Progenitor cell of endocrine pancreas (in vitro differentiated cells): ENCODE data around the gene SLC36A2. TPM values are rescaled to one million over a fixed set of nuclear protein-coding genes. Genes with fewer than 3 reads are reported as not detected.

ENCODE experiments used
- DNase-seq: peaks from one replicate; pipeline ENCODE4 v3.0.0; 2021; ENCODE audit warnings: low spot score; ENCODE audit not compliant: unreplicated experiment
- H3K27ac Mint-ChIP-seq: 2 replicates; pipeline ENCODE4 v1.8.0; 2021; ENCODE audit warnings: mild to moderate bottlenecking, moderate library complexity, mixed read lengths
- H3K27me3 Mint-ChIP-seq: 2 replicates; pipeline ENCODE4 v1.8.0; 2021; ENCODE audit warnings: mixed read lengths
- H3K36me3 Mint-ChIP-seq: 2 replicates; pipeline ENCODE4 v1.8.0; 2022; ENCODE audit warnings: mixed read lengths; ENCODE audit not compliant: insufficient read depth
- H3K4me1 Mint-ChIP-seq: 2 replicates; pipeline ENCODE4 v1.8.0; 2021; ENCODE audit warnings: low read depth, mixed read lengths
- H3K4me3 Mint-ChIP-seq: 2 replicates; pipeline ENCODE4 v1.8.0; 2021; ENCODE audit warnings: low read depth, mild to moderate bottlenecking, moderate library complexity, mixed read lengths
- H3K9me3 Mint-ChIP-seq: 2 replicates; pipeline ENCODE4 v1.8.0; 2021; ENCODE audit warnings: low read depth, mixed read lengths
- total RNA-seq: library from RNA; stranded (reverse); gene quantifications from 2 replicates; pipeline ENCODE4 v1.2.1, GENCODE V29; 2021
- TF ChIP-seq, protein P1 (sequence below): fragments of 200-600 bp; sonication (generic); IDR thresholded peaks from one replicate; pipeline ENCODE4 v1.5.0; 2021; ENCODE audit warnings: antibody characterized with exemption, mild to moderate bottlenecking; ENCODE audit not compliant: unreplicated experiment

SLC36A2 gene
- total RNA-seq, 1 donor from 2014 or later = not detected

GRCh38 chr5:151332857-151333256 is 14.5 kb downstream of the SLC36A2 start:
- no peak overlapping the region for H3K27ac Mint-ChIP-seq
- no peaks in the 10 kb centered on the region for H3K4me1 Mint-ChIP-seq
- DNase-seq = no peak
- H3K36me3 Mint-ChIP-seq = no peaks in the 10 kb centered on the region
- TF ChIP-seq, protein P1, sequence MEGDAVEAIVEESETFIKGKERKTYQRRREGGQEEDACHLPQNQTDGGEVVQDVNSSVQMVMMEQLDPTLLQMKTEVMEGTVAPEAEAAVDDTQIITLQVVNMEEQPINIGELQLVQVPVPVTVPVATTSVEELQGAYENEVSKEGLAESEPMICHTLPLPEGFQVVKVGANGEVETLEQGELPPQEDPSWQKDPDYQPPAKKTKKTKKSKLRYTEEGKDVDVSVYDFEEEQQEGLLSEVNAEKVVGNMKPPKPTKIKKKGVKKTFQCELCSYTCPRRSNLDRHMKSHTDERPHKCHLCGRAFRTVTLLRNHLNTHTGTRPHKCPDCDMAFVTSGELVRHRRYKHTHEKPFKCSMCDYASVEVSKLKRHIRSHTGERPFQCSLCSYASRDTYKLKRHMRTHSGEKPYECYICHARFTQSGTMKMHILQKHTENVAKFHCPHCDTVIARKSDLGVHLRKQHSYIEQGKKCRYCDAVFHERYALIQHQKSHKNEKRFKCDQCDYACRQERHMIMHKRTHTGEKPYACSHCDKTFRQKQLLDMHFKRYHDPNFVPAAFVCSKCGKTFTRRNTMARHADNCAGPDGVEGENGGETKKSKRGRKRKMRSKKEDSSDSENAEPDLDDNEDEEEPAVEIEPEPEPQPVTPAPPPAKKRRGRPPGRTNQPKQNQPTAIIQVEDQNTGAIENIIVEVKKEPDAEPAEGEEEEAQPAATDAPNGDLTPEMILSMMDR = no peak
- H3K27me3 Mint-ChIP-seq = no peaks in the 10 kb centered on the region
- no peaks in the 10 kb centered on the region for H3K9me3 Mint-ChIP-seq
- no peak overlapping the region for H3K4me3 Mint-ChIP-seq

DNA sequence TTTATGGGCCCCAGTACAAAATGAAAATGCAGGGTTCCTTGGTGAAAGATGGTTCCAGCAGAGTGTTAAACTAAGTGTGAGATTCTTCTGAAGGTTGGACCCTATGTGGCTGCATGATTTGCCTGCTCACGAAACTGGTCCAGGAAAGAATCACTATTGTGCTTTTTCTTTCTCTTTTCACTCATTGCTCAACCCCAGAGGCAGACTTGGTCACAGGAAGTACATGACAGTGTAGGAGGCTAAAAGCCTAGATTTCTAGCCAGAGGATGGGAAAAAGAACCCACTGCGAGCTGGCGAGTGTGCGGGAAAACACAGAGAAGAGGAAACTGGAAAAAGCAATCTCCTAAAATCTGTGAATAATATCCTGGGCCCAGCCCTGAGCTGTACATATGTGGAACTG is 18.6 kb downstream of the SLC36A2 start:
- TF ChIP-seq, protein P1 = no peak
- Mint-ChIP-seq H3K9me3 (no peaks in the 10 kb centered on the region), H3K27ac (no peak overlapping the region), H3K27me3 (no peaks in the 10 kb centered on the region), H3K4me3 (no peak overlapping the region), H3K36me3 (no peaks in the 10 kb centered on the region), H3K4me1 (no peaks in the 10 kb centered on the region)
- DNase-seq = no peak

GRCh38 chr5:151327585-151327984 is 19.8 kb downstream of the SLC36A2 start:
- H3K36me3 Mint-ChIP-seq = no peaks in the 10 kb centered on the region
- H3K27me3 Mint-ChIP-seq = no peaks in the 10 kb centered on the region
- no peak overlapping the region for H3K4me3 Mint-ChIP-seq
- DNase-seq = no peak
- no peaks in the 10 kb centered on the region for H3K9me3 Mint-ChIP-seq
- TF ChIP-seq, protein P1 = no peak
- H3K27ac Mint-ChIP-seq = no peak overlapping the region
- H3K4me1 Mint-ChIP-seq = no peaks in the 10 kb centered on the region

GRCh38 chr5:151326266-151326665 is 21.1 kb downstream of the SLC36A2 start:
- TF ChIP-seq, protein P1 = no peak
- no peak overlapping the region for H3K4me3 Mint-ChIP-seq
- H3K9me3 Mint-ChIP-seq = no peaks in the 10 kb centered on the region
- no peaks in the 10 kb centered on the region for H3K36me3 Mint-ChIP-seq
- no peak overlapping the region for H3K27ac Mint-ChIP-seq
- DNase-seq = no peak
- no peaks in the 10 kb centered on the region for H3K27me3 Mint-ChIP-seq
- no peaks in the 10 kb centered on the region for H3K4me1 Mint-ChIP-seq

DNA sequence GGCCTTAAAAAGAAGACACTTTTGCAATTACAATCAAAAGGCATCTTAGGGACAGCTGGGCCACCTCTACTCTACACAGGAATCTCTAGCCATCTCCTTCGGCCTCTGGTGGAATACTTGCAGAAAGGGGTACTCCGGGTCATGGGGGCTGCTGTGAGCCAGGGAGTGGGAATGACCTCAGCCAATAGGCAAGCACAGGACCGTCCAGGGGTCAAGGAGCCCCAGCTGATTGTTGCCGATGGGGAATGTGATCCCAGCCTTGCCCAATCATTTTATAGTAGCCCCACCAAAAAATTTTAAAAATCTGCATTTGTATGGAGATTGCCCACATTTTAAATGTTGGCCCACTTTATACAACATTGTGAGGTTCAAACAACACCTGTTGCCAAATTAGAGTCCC is 26.9 kb downstream of the SLC36A2 start:
- Mint-ChIP-seq H3K9me3 (no peaks in the 10 kb centered on the region), H3K27ac (no peak overlapping the region), H3K4me1 (no peaks in the 10 kb centered on the region), H3K4me3 (no peak overlapping the region), H3K27me3 (no peaks in the 10 kb centered on the region), H3K36me3 (no peaks in the 10 kb centered on the region)
- DNase-seq = no peak
- TF ChIP-seq, protein P1 = no peak
